Keratinocyte (primary cell): ENCODE data around the gene LTN1. TPM values are rescaled to one million over a fixed set of nuclear protein-coding genes. Genes with fewer than 3 reads are reported as not detected.

Experiments
- DNase-seq: peaks from one replicate; pipeline ENCODE4 v3.0.0-alpha.2; 2011; ENCODE audit warnings: low read depth, missing footprints, low spot score
- FAIRE-seq: peaks from 2 replicates; lab custom pipeline; 2011; peaks lifted over from hg19 to GRCh38; lab: Jason Lieb, UNC
- H2AFZ ChIP-seq: 2 replicates; pipeline ENCODE4 v1.6.0; 2012; ENCODE audit warnings: low read length, control low read depth, inconsistent platforms; ENCODE audit not compliant: control insufficient read depth
- H3K27ac ChIP-seq: 2 replicates; pipeline ENCODE4 v1.5.1; 2011; ENCODE audit warnings: low read length; ENCODE audit not compliant: control insufficient read depth, insufficient read depth
- H3K27me3 ChIP-seq: 3 replicates; pipeline ENCODE4 v1.6.0; 2011; ENCODE audit warnings: low read length; ENCODE audit not compliant: control insufficient read depth, insufficient read depth; ENCODE audit errors: extremely low read depth
- H3K36me3 ChIP-seq, 2 experiments: 2 replicates in 1 of 2; 3 replicates in 1 of 2; pipeline ENCODE4 v1.5.1; 2011; ENCODE audit warnings: low read length in 2 of 2, mild to moderate bottlenecking in 1 of 2; ENCODE audit not compliant: control insufficient read depth in 2 of 2, insufficient read depth in 2 of 2; ENCODE audit errors: extremely low read depth in 1 of 2
- H3K4me1 ChIP-seq: 3 replicates; pipeline ENCODE4 v1.5.1; 2011; ENCODE audit warnings: low read length; ENCODE audit not compliant: control insufficient read depth, insufficient read depth; ENCODE audit errors: extremely low read depth
- H3K4me2 ChIP-seq: 3 replicates; pipeline ENCODE4 v1.6.0; 2011; ENCODE audit warnings: low read depth, low read length; ENCODE audit not compliant: control insufficient read depth, insufficient read depth; ENCODE audit errors: extremely low read depth
- H3K4me3 ChIP-seq, 3 experiments: fragments of 200-600 bp in 1 of 3; sonication (generic) in 1 of 3; 2 replicates in 2 of 3; 3 replicates in 1 of 3; pipeline ENCODE4 v1.5.1; 2011 to 2016; ENCODE audit warnings: low read length in 3 of 3, mild to moderate bottlenecking in 3 of 3, control low read depth in 2 of 3, inconsistent platforms in 1 of 3, low read depth in 1 of 3, mixed read lengths in 1 of 3, mixed run types in 1 of 3, moderate library complexity in 1 of 3; ENCODE audit not compliant: control insufficient read depth in 2 of 3, insufficient read depth in 2 of 3; ENCODE audit errors: extremely low read depth in 1 of 3
- H3K79me2 ChIP-seq: 2 replicates; pipeline ENCODE4 v1.6.0; 2012; ENCODE audit warnings: low read length; ENCODE audit not compliant: control insufficient read depth, insufficient read depth
- H3K9ac ChIP-seq: 3 replicates; pipeline ENCODE4 v1.6.0; 2011; ENCODE audit warnings: low read length; ENCODE audit not compliant: control insufficient read depth, insufficient read depth; ENCODE audit errors: extremely low read depth
- H3K9me1 ChIP-seq: 3 replicates; pipeline ENCODE4 v1.6.0; 2011; ENCODE audit warnings: low read length; ENCODE audit not compliant: control insufficient read depth, insufficient read depth; ENCODE audit errors: extremely low read depth
- H3K9me3 ChIP-seq: 2 replicates; pipeline ENCODE4 v1.5.1; 2012; ENCODE audit warnings: low read depth, low read length; ENCODE audit not compliant: control insufficient read depth
- H4K20me1 ChIP-seq: 3 replicates; pipeline ENCODE4 v1.6.0; 2011; ENCODE audit warnings: low read length; ENCODE audit not compliant: control insufficient read depth, insufficient read depth; ENCODE audit errors: extremely low read depth
- CTCF ChIP-seq, 3 experiments: IDR thresholded peaks in 1 of 3; conservative IDR thresholded peaks in 1 of 3; optimal IDR thresholded peaks in 1 of 3; 2 replicates in 2 of 3; 3 replicates in 1 of 3; pipeline versions ENCODE3 to v1.5.1; 2011; ENCODE audit warnings: low read length in 3 of 3, mild to moderate bottlenecking in 3 of 3, moderate library complexity in 2 of 3, control low read depth in 1 of 3, inconsistent platforms in 1 of 3; ENCODE audit not compliant: insufficient read depth in 2 of 3; ENCODE audit errors: extremely low read depth in 1 of 3
- EZH2 ChIP-seq: IDR thresholded peaks from one replicate; pipeline ENCODE4 v1.6.1; 2012; ENCODE audit warnings: inconsistent platforms, mild to moderate bottlenecking, low read length, moderate library complexity
- dilution Hi-C: fragments of 300-500 bp; cut with MboI; formaldehyde crosslinking; loops from one replicate; pipeline ENCODE4 v1.7.0; 2020; ENCODE audit warnings: low sequenced_read_pairs; ENCODE audit not compliant: extremely low pct_ligation_motif_present
- polyA plus RNA-seq, 5 experiments: library from polyadenylated mRNA; depleted of rRNA in 3 of 5; stranded (reverse) in 3 of 5; stranded (forward) in 1 of 5; unstranded in 1 of 5; fragments of >200 nt; gene quantifications; 1 replicate in 1 of 5; 2 replicates in 3 of 5; 3 replicates in 1 of 5; pipeline versions ENCODE4 v1.2.1 to v1.2.3, GENCODE V29; 2011 to 2012; ENCODE audit warnings: missing spikeins in 2 of 5, low read depth in 1 of 5, low replicate concordance in 1 of 5

Gene LTN1
- polyA plus RNA-seq, 1 donor (not counting 4 experiments of a cell fraction or from before 2014, with no cell fraction given), result 15.8 TPM

GRCh38 chr21:28938726-28939125 is 54.0 kb downstream of the LTN1 start:
- H3K4me2 ChIP-seq, result no peak overlapping the region
- TF ChIP-seq CTCF (optimal IDR thresholded peaks at IDR 0.05 in 1 of 3, IDR thresholded peaks at IDR 0.05 in 1 of 3, conservative IDR thresholded peaks at IDR 0.05 in 1 of 3; ENCODE audit: extremely low read depth in 1 of 3, insufficient read depth in 2 of 3, low read length in 3 of 3) (no peak), EZH2 (no peak)
- H3K36me3 ChIP-seq, result peaks cover 6 to 20% of the 10 kb centered on the region in 2 experiments
- H3K4me3 ChIP-seq, result no peak overlapping the region
- no peak overlapping the region for H3K9ac ChIP-seq
- DNase-seq (no peak), FAIRE-seq (no peak)
- H3K27ac ChIP-seq, result no peak overlapping the region
- dilution Hi-C loops, result no loop called here
- no peaks in the 10 kb centered on the region for H3K79me2 ChIP-seq
- no peaks in the 10 kb centered on the region for H3K9me3 ChIP-seq
- no peaks in the 10 kb centered on the region for H3K27me3 ChIP-seq
- H3K4me1 ChIP-seq, result no peaks in the 10 kb centered on the region
- no peak overlapping the region for H2AFZ ChIP-seq
- H4K20me1 ChIP-seq, result no peaks in the 10 kb centered on the region
- H3K9me1 ChIP-seq, result no peaks in the 10 kb centered on the region

- Histone ChIP-seq H3K36me3 (peaks cover 6 to 21% of the 10 kb centered on the region in 2 experiments), H3K79me2 (no peaks in the 10 kb centered on the region), H3K4me1 (no peaks in the 10 kb centered on the region), H3K9me1 (no peaks in the 10 kb centered on the region), H3K4me2 (no peak overlapping the region), H3K9me3 (no peaks in the 10 kb centered on the region), H3K27me3 (no peaks in the 10 kb centered on the region), H2AFZ (no peak overlapping the region), H3K4me3 (no peak overlapping the region), H4K20me1 (no peaks in the 10 kb centered on the region), H3K9ac (no peak overlapping the region), H3K27ac (no peak overlapping the region)
- no peak for FAIRE-seq
- DNase-seq, result no peak
- dilution Hi-C loops, result no loop called here
- TF ChIP-seq EZH2 (no peak), CTCF (optimal IDR thresholded peaks at IDR 0.05 in 1 of 3, IDR thresholded peaks at IDR 0.05 in 1 of 3, conservative IDR thresholded peaks at IDR 0.05 in 1 of 3; ENCODE audit: extremely low read depth in 1 of 3, insufficient read depth in 2 of 3, low read length in 3 of 3) (no peak)
Measured at GRCh38 chr21:28937737-28938136, 54.9 kb downstream of the LTN1 start.
